ENCODE results near the gene NHS.

NHS gene

GRCh38 chrX:17376431-17377077 is 1.6 kb downstream of the NHS start:
- Histone ChIP-seq H3K27me3 (ENCODE audit: insufficient read depth, poor library complexity, severe bottlenecking) (peaks cover 23% of the 10 kb centered on the region), H3K27ac (replicated peaks) (no peak overlapping the region), H3K4me3 (replicated peaks; ENCODE audit: insufficient read depth, low read length) (no peak overlapping the region)
- DNase-seq (ENCODE audit: low read depth in 1 of 2, low spot score in 1 of 2), result no peak
- TF ChIP-seq REST (IDR thresholded peaks at IDR 0.05; ENCODE audit: insufficient replicate concordance, low read depth) (no peak), CTCF (IDR thresholded peaks at IDR 0.05; ENCODE audit: insufficient read depth, low read length) (no peak), SPI1 (IDR thresholded peaks at IDR 0.05; ENCODE audit: borderline replicate concordance, low read depth) (no peak), POLR2AphosphoS5 (IDR thresholded peaks at IDR 0.05; ENCODE audit: low read depth) (no peak), GABPA (IDR thresholded peaks at IDR 0.05; ENCODE audit: low read depth) (no peak)

GRCh38 chrX:17377091-17377717 is 2.2 kb downstream of the NHS start:
- H3K27ac ChIP-seq (replicated peaks), result no peak overlapping the region
- DNase-seq (ENCODE audit: low read depth in 1 of 2, low spot score in 1 of 2), result no peak
- H3K27me3 ChIP-seq (ENCODE audit: insufficient read depth, poor library complexity, severe bottlenecking), result peaks cover 23% of the 10 kb centered on the region
- H3K4me3 ChIP-seq (replicated peaks; ENCODE audit: insufficient read depth, low read length), result no peak overlapping the region
- TF ChIP-seq GABPA (IDR thresholded peaks at IDR 0.05; ENCODE audit: low read depth), result no peak
- no peak for TF ChIP-seq CTCF (IDR thresholded peaks at IDR 0.05; ENCODE audit: insufficient read depth, low read length)
- no peak for TF ChIP-seq REST (IDR thresholded peaks at IDR 0.05; ENCODE audit: insufficient replicate concordance, low read depth)
- TF ChIP-seq SPI1 (IDR thresholded peaks at IDR 0.05; ENCODE audit: borderline replicate concordance, low read depth), result no peak
- no peak for TF ChIP-seq POLR2AphosphoS5 (IDR thresholded peaks at IDR 0.05; ENCODE audit: low read depth)

- Histone ChIP-seq H3K27ac (replicated peaks) (no peak overlapping the region), H3K4me3 (replicated peaks; ENCODE audit: insufficient read depth, low read length) (no peak overlapping the region), H3K27me3 (ENCODE audit: insufficient read depth, poor library complexity, severe bottlenecking) (peaks cover 23% of the 10 kb centered on the region)
- TF ChIP-seq POLR2AphosphoS5 (IDR thresholded peaks at IDR 0.05; ENCODE audit: low read depth) (no peak), REST (IDR thresholded peaks at IDR 0.05; ENCODE audit: insufficient replicate concordance, low read depth) (no peak)
- DNase-seq (ENCODE audit: low read depth in 1 of 2, low spot score in 1 of 2), result no peak
Observed at GRCh38 chrX:17377795-17378194, 2.8 kb downstream of the NHS start.
